Measurements from ENCODE around the gene NHLH1.

The NHLH1 gene
- total RNA-seq: 0 to 0.36 (median 0.17) reads per million in 4 experiments

DNA sequence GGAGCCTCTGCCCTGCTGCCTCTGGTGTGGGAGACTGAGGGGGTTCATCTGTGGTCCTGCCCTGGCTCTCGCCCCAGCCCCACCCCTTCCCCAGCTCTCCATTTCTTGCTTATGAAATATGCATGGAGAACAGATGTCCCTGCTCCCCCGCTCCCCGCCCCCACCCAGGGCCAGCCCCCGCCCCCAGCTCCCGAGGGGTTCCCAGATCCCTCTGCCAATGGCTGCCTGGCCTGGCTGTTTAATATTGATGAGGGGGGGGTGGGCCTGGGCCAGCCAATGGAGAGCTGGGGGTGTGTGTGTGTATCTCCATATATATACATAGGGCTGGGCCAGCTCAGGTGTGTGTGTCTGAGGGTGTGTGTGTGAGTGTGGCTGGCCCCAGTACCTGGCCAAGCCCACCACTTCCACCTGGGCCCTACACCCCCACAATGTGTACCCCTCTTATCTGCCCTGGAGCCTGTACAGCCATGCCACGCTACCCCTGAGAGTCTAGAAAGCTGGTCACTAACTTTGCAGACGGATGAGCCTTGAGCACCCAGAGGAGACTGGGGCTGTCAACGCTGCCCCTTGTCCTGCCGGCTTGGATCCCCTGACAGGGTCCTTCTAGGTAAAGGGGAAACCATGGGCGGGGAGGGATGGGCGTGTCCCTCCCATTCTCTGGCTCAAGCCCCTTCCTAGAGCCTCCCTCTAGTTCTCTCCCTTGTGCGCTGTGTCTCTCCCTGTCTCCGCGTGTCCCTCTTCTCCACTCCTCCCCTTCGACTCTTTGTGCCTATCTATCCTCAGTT is at the start of gene NHLH1:
Gene NHLH1 (plus strand): TSS at position 341 of the 785 bp plus-strand sequence. CDS start 3,661 bp downstream, outside the sequence.
- no peak for DNase-seq

DNA sequence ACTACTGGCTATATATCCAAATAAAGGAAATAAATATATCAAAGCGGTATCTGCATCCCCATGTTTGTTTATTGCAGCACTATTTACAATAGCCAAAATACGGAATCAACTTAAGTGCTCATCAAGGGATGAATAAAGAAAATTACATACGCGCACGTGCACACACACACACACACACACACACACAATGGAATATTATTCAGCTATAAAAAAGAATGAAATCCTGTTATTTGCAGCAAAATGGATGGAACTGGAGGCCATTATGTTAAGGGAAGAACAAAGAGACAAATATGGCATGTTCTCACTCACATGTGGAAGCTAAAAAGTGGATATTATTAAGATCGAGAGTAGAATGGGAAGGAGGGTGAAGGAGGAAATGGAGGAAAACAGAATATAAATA is 44.0 kb upstream of the NHLH1 start:
- DNase-seq: no peak

- no peak for DNase-seq
Observed at GRCh38 chr1:160325252-160325651, 41.6 kb upstream of the NHLH1 start.

DNA sequence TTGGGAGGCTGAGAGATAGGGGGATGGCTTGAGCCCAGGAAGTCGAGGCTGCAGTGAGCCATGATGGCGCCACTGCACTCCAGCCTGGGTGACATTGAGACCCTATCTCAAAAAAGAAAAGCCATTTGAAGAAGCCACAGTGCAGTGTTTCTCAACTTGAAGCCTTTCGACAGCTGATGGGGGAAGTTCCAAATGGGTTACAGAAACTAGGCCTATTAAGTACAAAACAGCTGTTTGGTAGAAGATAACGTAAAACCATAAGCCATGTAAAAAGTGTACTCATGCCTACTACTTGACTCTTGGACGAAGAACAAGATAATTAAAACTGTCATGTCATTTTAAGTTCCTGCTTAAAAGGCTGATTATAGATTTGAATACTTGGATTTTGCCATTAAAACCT is 40.5 kb upstream of the NHLH1 start:
- DNase-seq: no peak

DNA sequence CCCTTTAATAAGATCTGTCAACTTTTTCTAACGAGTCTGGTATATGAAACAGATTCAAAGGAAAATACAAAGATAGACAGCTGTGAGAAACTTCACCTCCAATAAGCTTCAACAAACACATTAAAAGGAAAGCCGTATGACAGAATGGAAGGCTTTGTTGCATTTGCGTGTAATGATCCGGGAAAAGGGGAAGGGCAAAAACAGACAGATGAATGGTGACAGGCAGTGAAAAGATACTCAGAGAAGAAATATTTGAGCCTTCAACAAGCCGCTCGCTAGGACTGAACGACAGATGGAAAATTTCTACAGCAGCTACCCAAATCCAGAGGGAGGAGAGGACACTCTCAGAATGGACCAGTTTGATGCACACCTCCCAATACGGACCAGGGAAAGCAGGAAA is 38.7 kb upstream of the NHLH1 start:
- DNase-seq: no peak

- no peak for DNase-seq
Observed at GRCh38 chr1:160330119-160330518, 36.8 kb upstream of the NHLH1 start.

DNA sequence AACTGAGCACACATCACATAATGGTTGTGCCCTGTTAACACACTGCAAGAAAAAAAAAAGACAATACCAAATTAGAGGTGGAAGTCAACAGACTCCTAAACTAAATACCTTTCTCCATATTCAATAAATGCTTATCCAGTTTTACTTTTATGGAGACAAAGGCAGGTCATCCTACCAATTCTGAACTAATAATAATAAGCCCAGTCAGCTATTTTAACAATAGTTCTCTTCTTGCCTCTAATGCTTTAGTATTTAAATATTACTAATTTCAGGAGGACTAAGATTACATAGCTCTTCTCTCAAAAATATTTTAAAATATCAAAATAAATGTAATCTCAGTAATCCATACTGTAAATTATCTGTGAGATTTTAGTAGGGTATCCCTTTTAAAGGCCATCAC is 34.4 kb upstream of the NHLH1 start:
- DNase-seq: no peak

- DNase-seq: no peak
Observed at GRCh38 chr1:160338580-160338979, 28.3 kb upstream of the NHLH1 start.

- no peak for DNase-seq
Observed at GRCh38 chr1:160340146-160340545, 26.7 kb upstream of the NHLH1 start.

DNA sequence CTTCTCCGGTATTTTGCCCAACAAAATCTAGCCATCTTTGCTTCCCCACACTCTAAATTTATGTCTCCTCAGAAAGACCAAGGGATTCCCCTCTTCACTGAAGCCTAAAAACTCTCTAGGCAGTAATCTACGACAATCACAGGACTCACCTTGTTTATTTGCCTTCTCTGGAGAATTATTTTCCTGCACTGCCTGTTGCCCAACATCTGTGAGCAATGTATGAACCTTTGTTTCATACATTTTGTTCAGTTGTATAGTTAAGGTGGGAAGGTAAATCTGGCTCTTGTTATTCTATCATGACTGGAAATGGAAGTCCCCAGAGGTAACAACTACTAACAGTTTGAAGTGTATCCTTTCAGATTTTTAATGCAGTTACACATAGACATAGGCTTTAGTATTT is 26.0 kb upstream of the NHLH1 start:
- no peak for DNase-seq

DNA sequence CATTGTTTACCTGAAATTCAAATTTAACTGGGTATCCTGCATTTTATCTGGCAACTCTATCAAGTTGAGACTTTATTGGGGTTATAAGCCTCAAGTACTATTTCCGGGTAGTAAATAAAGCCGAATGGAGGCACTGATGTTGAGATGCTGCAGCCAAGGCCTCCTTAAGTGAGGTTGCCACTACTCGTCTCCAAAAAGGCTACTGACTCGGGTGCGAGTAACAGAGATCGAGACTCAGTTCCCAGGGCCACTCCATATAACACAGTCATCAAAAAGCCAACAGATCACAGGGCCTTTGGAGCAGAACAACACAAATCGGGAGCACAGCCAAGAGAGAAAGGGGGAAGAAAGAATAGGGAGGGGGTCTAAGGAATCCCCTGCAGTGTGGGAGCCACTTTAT is 24.3 kb upstream of the NHLH1 start:
- no peak for DNase-seq

GRCh38 chr1:160342953-160343869 is 23.7 kb upstream of the NHLH1 start, which contains the start of the genes COPA and NCSTN:
COPA (minus strand) TSS chr1:160343250; CDS start chr1:160343170, 80 bp downstream.
NCSTN (plus strand) TSS chr1:160343383; CDS start chr1:160343397, 14 bp downstream.
- DNase-seq: peak; percentile 85

DNA sequence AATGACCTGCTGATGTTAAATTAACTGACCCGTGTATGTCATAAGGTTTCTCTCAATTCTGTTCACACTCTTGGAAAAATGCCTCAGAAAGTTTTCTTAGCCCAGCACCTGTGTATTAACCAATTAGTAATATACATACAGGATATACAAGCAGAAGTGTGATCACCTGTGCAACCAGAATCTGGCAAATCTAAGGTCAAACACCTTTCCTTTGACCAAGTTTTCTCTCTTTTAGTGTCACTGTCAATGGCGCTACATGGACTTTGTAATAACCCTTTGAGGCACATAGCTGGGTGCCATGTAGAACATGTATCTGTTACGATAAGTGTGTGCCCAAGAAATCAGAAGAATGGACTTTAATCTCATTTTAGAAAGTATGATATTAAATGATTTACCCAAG is 22.6 kb upstream of the NHLH1 start:
- no peak for DNase-seq

DNA sequence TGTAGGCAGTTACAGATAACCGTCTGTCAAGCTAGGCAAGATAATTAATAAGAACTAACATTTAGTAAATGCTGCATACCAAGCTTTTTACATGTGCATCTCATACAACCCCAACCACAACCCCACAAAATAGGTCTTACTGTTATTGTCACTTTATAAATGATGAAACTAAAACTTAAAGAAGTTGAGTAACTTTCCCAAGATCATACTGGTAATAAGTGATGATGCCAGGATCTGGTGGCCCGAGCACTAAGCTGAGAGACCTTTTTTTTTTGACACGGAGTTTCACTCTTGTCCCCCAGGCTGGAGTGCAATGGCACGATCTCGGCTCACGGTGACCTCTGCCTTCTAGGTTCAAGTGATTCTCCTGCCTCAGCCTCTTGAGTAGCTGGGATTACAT is 21.9 kb upstream of the NHLH1 start:
- DNase-seq: no peak

GRCh38 chr1:160346463-160346862 is 20.4 kb upstream of the NHLH1 start:
- DNase-seq: no peak

DNA sequence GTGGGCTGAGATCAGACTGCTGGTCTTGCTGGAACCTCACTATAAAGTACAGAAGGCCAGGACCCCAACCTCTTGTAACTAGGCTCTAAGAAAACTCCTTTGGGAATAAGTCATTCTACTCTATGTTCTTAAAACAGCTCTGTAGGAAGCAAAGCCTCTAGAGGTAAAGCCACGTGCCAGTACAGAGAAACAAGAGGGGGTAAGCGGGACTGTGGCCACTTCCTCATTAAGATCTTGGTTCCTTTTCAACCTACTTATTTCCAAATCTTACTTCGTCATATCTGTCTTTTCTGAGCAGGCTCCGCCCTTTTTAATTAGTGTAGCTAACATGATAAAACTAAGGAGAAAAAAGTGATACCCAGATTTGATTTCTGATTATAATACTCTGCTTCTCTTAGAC is 19.9 kb upstream of the NHLH1 start:
- no peak for DNase-seq

DNA sequence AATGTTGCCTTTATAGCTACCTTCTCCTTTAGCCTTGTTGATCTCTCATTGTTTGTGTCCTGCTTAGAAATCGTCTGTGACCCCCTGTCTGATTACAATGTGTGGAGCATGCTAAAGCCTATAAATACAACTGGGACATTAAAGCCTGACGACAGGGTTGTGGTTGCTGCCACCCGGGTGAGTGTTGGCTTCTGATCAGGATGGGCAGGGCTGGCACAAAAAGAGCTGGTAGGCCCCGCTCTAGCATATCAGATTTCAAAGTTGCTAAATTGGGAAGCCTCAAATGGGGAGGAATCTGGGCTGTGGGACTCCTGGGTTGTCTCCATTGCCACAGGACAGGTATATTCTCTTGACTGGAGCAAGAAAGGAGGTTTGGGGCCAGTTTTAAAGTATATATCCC is 15.2 kb upstream of the NHLH1 start:
- no peak for DNase-seq

DNA sequence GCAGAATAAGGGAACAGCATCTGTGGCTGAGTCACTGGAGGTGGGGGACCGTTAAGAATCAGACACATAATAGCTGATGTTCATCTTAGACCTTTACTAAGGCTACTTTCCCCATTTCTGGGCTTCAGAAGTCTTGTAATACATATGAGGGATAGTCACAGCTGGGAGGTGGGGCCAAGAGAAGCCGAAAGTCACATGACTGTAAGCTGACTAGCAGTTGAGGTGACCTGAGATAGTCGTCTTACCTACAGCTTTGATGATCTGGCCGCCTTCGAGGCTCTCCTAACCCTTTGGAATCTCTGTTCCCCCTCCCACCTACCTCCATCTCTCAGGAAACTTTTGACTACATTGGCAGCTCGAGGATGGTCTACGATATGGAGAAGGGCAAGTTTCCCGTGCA is 14.3 kb upstream of the NHLH1 start:
- no peak for DNase-seq

GRCh38 chr1:160353223-160353622 is 13.6 kb upstream of the NHLH1 start:
- DNase-seq: no peak

DNA sequence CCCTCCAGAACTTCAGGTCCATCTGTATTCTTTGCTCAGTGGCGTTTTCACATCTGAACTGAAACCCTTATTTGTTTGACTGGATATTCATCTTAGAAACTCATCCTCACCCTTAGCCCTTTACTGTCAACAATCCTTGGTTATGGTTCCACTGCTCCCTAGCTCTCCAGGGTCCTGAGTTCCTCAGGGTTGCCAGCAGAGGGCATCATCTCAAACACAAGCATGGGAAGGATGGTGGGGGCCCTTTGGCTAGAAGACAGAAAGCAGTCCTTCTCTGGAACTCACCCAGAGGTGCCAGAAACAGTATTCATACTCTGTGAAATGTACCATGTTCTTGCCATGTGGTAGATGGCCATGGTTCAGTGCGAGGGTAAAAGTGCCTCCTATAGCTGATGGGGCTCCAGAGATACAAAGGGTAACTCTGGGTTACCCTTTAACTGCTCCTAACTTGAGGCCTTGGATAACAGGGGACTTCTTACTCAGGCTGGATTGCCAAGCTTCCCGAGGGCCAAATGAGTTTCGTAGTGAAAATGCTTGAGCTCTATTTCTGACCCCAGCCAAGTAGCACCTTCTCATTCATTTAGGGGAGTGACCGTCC is 12.4 kb upstream of the NHLH1 start:
- DNase-seq: no peak

- DNase-seq: no peak
Observed at GRCh38 chr1:160357286-160358002, 9.4 kb upstream of the NHLH1 start.

DNA sequence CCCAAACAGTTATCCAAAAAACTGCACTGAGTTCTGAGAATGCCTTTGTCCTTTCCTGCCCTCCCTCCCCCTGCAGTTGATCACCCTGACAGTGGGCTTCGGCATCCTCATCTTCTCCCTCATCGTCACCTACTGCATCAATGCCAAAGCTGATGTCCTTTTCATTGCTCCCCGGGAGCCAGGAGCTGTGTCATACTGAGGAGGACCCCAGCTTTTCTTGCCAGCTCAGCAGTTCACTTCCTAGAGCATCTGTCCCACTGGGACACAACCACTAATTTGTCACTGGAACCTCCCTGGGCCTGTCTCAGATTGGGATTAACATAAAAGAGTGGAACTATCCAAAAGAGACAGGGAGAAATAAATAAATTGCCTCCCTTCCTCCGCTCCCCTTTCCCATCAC is 8.8 kb upstream of the NHLH1 start:
- no peak for DNase-seq

Data from effector CD8-positive, alpha-beta T cell (primary cell).